ENCODE data around the gene NFATC4. TPM values are rescaled to one million over a fixed set of nuclear protein-coding genes. Genes with fewer than 3 reads are reported as not detected.

Gene NFATC4
- polyA plus RNA-seq, 3 donors, result not detected

DNA sequence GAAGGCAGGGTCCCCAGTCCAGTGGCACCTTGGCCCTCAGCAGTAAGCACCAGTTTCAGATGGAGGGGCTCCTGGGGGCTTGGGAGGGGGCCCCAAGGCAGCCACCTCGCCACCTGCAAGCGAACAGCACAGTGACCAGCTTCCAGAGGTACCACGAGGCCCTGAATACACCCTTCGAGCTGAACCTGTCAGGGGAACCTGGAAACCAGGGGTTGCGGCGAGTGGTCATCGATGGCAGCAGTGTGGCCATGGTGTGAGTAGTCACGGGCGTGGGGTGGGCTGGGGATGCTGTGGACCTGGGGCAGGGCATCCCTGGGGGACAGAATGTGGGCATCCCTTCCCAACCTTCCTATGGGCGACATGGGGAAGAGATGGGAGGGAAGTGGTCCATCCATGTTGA, 42.0 kb downstream of the NFATC4 start:
- Mint-ChIP-seq H3K9me3 (no peaks in the 10 kb centered on the region), H3K27ac (no peak overlapping the region), H3K4me1 (no peaks in the 10 kb centered on the region), H3K27me3 (ENCODE audit: low read depth in 3 of 3) (peaks cover 0 to 5% (median 2%) of the 10 kb centered on the region in 3 donors), H3K4me3 (no peak overlapping the region), H3K36me3 (no peaks in the 10 kb centered on the region)
- H3K4me3 ChIP-seq (replicated peaks in 1 of 3; ENCODE audit: low read depth in 2 of 3, low read length in 3 of 3), result no peak overlapping the region
- H4K20me1 ChIP-seq (ENCODE audit: insufficient read depth, low read length), result no peaks in the 10 kb centered on the region
- no peak for DNase-seq
- intact Hi-C loops (cut with micrococcal nuclease), result loop anchor here in 1 of 2 donors (5.0 kb wide), 1 partner anchor 38 kb away; no protein-coding TSS in a partner anchor
- no peak overlapping the region for H3K9ac ChIP-seq (ENCODE audit: insufficient read depth, low read length, poor library complexity, severe bottlenecking)
- WGBS (ENCODE audit: insufficient coverage), result 89% methylated on average over 4 of the region's 10 CpGs
- H3K79me2 ChIP-seq (ENCODE audit: insufficient read depth, low read length), result no peaks in the 10 kb centered on the region
- H3K4me2 ChIP-seq (replicated peaks; ENCODE audit: extremely low read depth, low read length, poor library complexity, severe bottlenecking), result no peak overlapping the region
- TF ChIP-seq CTCF (IDR thresholded peaks at IDR 0.05), result no peak
- H3K27ac ChIP-seq (ENCODE audit: low read depth in 1 of 2, low read length in 2 of 2), result no peak overlapping the region
- no peaks in the 10 kb centered on the region for H3K4me1 ChIP-seq (ENCODE audit: control insufficient read depth in 1 of 2, insufficient read depth in 2 of 2, low read length in 2 of 2)
- H3K9me3 ChIP-seq (replicated peaks in 1 of 2; ENCODE audit: control insufficient read depth in 1 of 2, insufficient read depth in 1 of 2, low read length in 2 of 2), result no peaks in the 10 kb centered on the region
- no peak overlapping the region for H2AFZ ChIP-seq (ENCODE audit: insufficient read depth, low read depth, low read length, poor library complexity, severe bottlenecking)
- H3K27me3 ChIP-seq (ENCODE audit: control insufficient read depth in 2 of 2, insufficient read depth in 2 of 2, low read length in 2 of 2), result no peaks in the 10 kb centered on the region
- no peaks in the 10 kb centered on the region for H3K36me3 ChIP-seq (replicated peaks in 1 of 2; ENCODE audit: control insufficient read depth in 1 of 2, insufficient read depth in 2 of 2, low read length in 2 of 2)

GRCh38 chr14:24411443-24412389, 43.7 kb downstream of the NFATC4 start:
- Histone ChIP-seq H3K9ac (ENCODE audit: insufficient read depth, low read length, poor library complexity, severe bottlenecking) (no peak overlapping the region), H3K27me3 (ENCODE audit: control insufficient read depth in 2 of 2, insufficient read depth in 2 of 2, low read length in 2 of 2) (no peaks in the 10 kb centered on the region), H3K79me2 (ENCODE audit: insufficient read depth, low read length) (no peaks in the 10 kb centered on the region), H3K27ac (ENCODE audit: low read depth in 1 of 2, low read length in 2 of 2) (no peak overlapping the region), H3K4me2 (replicated peaks; ENCODE audit: extremely low read depth, low read length, poor library complexity, severe bottlenecking) (no peak overlapping the region), H3K4me1 (ENCODE audit: control insufficient read depth in 1 of 2, insufficient read depth in 2 of 2, low read length in 2 of 2) (no peaks in the 10 kb centered on the region), H4K20me1 (ENCODE audit: insufficient read depth, low read length) (no peaks in the 10 kb centered on the region), H2AFZ (ENCODE audit: insufficient read depth, low read depth, low read length, poor library complexity, severe bottlenecking) (no peak overlapping the region), H3K4me3 (replicated peaks in 1 of 3; ENCODE audit: low read depth in 2 of 3, low read length in 3 of 3) (no peak overlapping the region), H3K9me3 (replicated peaks in 1 of 2; ENCODE audit: control insufficient read depth in 1 of 2, insufficient read depth in 1 of 2, low read length in 2 of 2) (no peaks in the 10 kb centered on the region), H3K36me3 (replicated peaks in 1 of 2; ENCODE audit: control insufficient read depth in 1 of 2, insufficient read depth in 2 of 2, low read length in 2 of 2) (no peaks in the 10 kb centered on the region)
- Mint-ChIP-seq H3K4me1 (no peaks in the 10 kb centered on the region), H3K27me3 (ENCODE audit: low read depth in 3 of 3) (peaks cover 0 to 4% (median 4%) of the 10 kb centered on the region in 3 donors), H3K36me3 (no peaks in the 10 kb centered on the region), H3K9me3 (no peaks in the 10 kb centered on the region), H3K27ac (no peak overlapping the region), H3K4me3 (no peak overlapping the region)
- intact Hi-C loops (cut with micrococcal nuclease), result no loop called here
- peak; percentile 83 for TF ChIP-seq CTCF (IDR thresholded peaks at IDR 0.05)
- 70% methylated on average over 13 of the region's 16 CpGs for WGBS (ENCODE audit: insufficient coverage)
- DNase-seq, result peak in 2 of 3 donors; percentile 43 to 49

Data from CD14-positive monocyte (primary cell).